KOPT-K1 (cell line): Measurements from ENCODE around the gene GALR3.

Experiments
- H3K27ac ChIP-seq: fragments of 200-600 bp; sonication (generic); 2 replicates; pipeline ENCODE4 v1.5.1; 2016; ENCODE audit warnings: antibody characterized with exemption, mild to moderate bottlenecking, low read depth, low read length; ENCODE audit not compliant: poor library complexity, severe bottlenecking
- H3K36me3 ChIP-seq: fragments of 200-600 bp; sonication (generic); 2 replicates; pipeline ENCODE4 v1.5.1; 2017; ENCODE audit warnings: antibody characterized with exemption, mild to moderate bottlenecking, low read length, moderate library complexity; ENCODE audit not compliant: insufficient read depth
- H3K9me3 ChIP-seq: fragments of 200-600 bp; sonication (generic); 2 replicates; pipeline ENCODE4 v1.5.1; 2017; ENCODE audit warnings: antibody characterized with exemption, low read length, mild to moderate bottlenecking; ENCODE audit not compliant: insufficient read depth, poor library complexity, severe bottlenecking

GALR3 gene

GRCh38 chr22:37823134-37823985, at the start of gene GALR3:
TSS of gene GALR3 (plus strand) at chr22:37823382. CDS start at chr22:37823407, 25 bp downstream.
- Histone ChIP-seq H3K9me3 (no peaks in the 10 kb centered on the region), H3K27ac (no peak within 1 kb of the TSS), H3K36me3 (no peaks in the 10 kb centered on the region)

GRCh38 chr22:37774728-37775127, 48.5 kb upstream of the GALR3 start:
- H3K36me3 ChIP-seq = peaks cover 39% of the 10 kb centered on the region
- H3K9me3 ChIP-seq = no peaks in the 10 kb centered on the region
- H3K27ac ChIP-seq = no peak overlapping the region

- no peak overlapping the region for H3K27ac ChIP-seq
- H3K9me3 ChIP-seq = no peaks in the 10 kb centered on the region
- peaks cover 33% of the 10 kb centered on the region for H3K36me3 ChIP-seq
Measured at GRCh38 chr22:37775785-37776638, 47.2 kb upstream of the GALR3 start.

GRCh38 chr22:37776639-37777005, 46.6 kb upstream of the GALR3 start:
- H3K27ac ChIP-seq = no peak overlapping the region
- peaks cover 27% of the 10 kb centered on the region for H3K36me3 ChIP-seq
- H3K9me3 ChIP-seq = no peaks in the 10 kb centered on the region

- no peak overlapping the region for H3K27ac ChIP-seq
- H3K36me3 ChIP-seq = peaks cover 21% of the 10 kb centered on the region
- no peaks in the 10 kb centered on the region for H3K9me3 ChIP-seq
Measured at GRCh38 chr22:37777122-37777687, 46.0 kb upstream of the GALR3 start.

- peaks cover 9% of the 10 kb centered on the region; the same call in 1 of the 2 replicates for H3K36me3 ChIP-seq
- H3K9me3 ChIP-seq = no peaks in the 10 kb centered on the region
- no peak overlapping the region for H3K27ac ChIP-seq
Measured at GRCh38 chr22:37778370-37779009, 44.7 kb upstream of the GALR3 start.

GRCh38 chr22:37781434-37782059, 41.6 kb upstream of the GALR3 start:
- no peaks in the 10 kb centered on the region for H3K36me3 ChIP-seq
- H3K27ac ChIP-seq = no peak overlapping the region

GRCh38 chr22:37782340-37783168, 40.6 kb upstream of the GALR3 start:
- no peak overlapping the region for H3K27ac ChIP-seq

More at GRCh38 chr22:37781434-37782059, 41.6 kb upstream of the GALR3 start:
- H3K9me3 ChIP-seq = no peaks in the 10 kb centered on the region

GRCh38 chr22:37784829-37785495, 38.2 kb upstream of the GALR3 start:
- Histone ChIP-seq H3K36me3 (no peaks in the 10 kb centered on the region), H3K9me3 (no peaks in the 10 kb centered on the region), H3K27ac (no peak overlapping the region)

More at GRCh38 chr22:37782340-37783168, 40.6 kb upstream of the GALR3 start:
- Histone ChIP-seq H3K36me3 (no peaks in the 10 kb centered on the region), H3K9me3 (no peaks in the 10 kb centered on the region)

GRCh38 chr22:37790234-37790633, 32.9 kb upstream of the GALR3 start:
- no peaks in the 10 kb centered on the region for H3K36me3 ChIP-seq
- no peaks in the 10 kb centered on the region for H3K9me3 ChIP-seq
- no peak overlapping the region for H3K27ac ChIP-seq

GRCh38 chr22:37792494-37792893, 30.7 kb upstream of the GALR3 start:
- Histone ChIP-seq H3K9me3 (no peaks in the 10 kb centered on the region), H3K27ac (no peak overlapping the region), H3K36me3 (no peaks in the 10 kb centered on the region)

- Histone ChIP-seq H3K27ac (no peak overlapping the region), H3K9me3 (no peaks in the 10 kb centered on the region), H3K36me3 (no peaks in the 10 kb centered on the region)
Measured at GRCh38 chr22:37794376-37794775, 28.8 kb upstream of the GALR3 start.

- Histone ChIP-seq H3K9me3 (no peaks in the 10 kb centered on the region), H3K36me3 (no peaks in the 10 kb centered on the region), H3K27ac (no peak overlapping the region)
Measured at GRCh38 chr22:37796079-37796478, 27.1 kb upstream of the GALR3 start.
